22Rv1 (cell line): ENCODE results near the gene C5orf24.

Experiments
- CTCF ChIP-seq: fragments of 450-650 bp; IDR thresholded peaks from 2 replicates; pipeline ENCODE4 v1.5.1; 2017; ENCODE audit warnings: mild to moderate bottlenecking
- ZFX ChIP-seq: fragments of 450-650 bp; IDR thresholded peaks from 2 replicates; pipeline ENCODE4 v1.6.1; 2017; ENCODE audit warnings: antibody characterized with exemption, borderline replicate concordance

DNA sequence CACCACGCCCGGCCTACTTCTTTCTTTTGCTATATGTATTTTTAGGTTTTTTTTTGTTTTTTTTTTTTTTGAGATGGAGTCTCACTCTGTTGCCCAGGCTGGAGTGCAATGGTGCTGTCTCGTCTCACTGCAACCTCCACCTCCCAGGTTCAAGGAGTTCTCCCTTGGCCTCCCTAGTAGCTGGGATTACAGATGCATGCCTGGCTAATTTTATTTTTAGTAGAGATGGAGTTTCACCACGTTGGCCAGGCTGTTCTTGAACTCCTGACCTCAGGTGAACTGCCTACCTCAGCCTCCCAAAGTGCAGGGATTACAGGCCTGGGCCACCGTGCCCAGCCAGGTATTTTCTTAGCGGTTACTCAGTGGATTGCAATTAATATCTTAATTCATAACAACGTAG, 23.9 kb upstream of the C5orf24 start:
- TF ChIP-seq CTCF (no peak), ZFX (no peak)
